OCI-M1 (cell line): ENCODE measurements around the gene CDAN1.

Source experiments
- DNase-seq: peaks from one replicate; lab custom pipeline; 2025; lab: John Stamatoyannopoulos, UW

Gene CDAN1

GRCh38 chr15:42707068-42707467, 29.9 kb downstream of the CDAN1 start:
- DNase-seq: no peak

- no peak for DNase-seq
These were observed 31.6 kb downstream of the CDAN1 start for GRCh38 chr15:42705336-42705735.

GRCh38 chr15:42704492-42704926, 32.4 kb downstream of the CDAN1 start:
- DNase-seq: peak; percentile 80

- DNase-seq: no peak
These were observed 40.3 kb downstream of the CDAN1 start for GRCh38 chr15:42696626-42697025.

- no peak for DNase-seq
These were observed 41.3 kb downstream of the CDAN1 start for GRCh38 chr15:42695527-42696071.

GRCh38 chr15:42694398-42694797, 42.5 kb downstream of the CDAN1 start:
- no peak for DNase-seq

- DNase-seq: no peak
These were observed 43.0 kb downstream of the CDAN1 start for GRCh38 chr15:42693942-42694341.

- no peak for DNase-seq
These were observed 43.4 kb downstream of the CDAN1 start for GRCh38 chr15:42693496-42693895.

GRCh38 chr15:42692997-42693396, 43.9 kb downstream of the CDAN1 start:
- no peak for DNase-seq

GRCh38 chr15:42692536-42692935, 44.4 kb downstream of the CDAN1 start:
- no peak for DNase-seq

GRCh38 chr15:42691770-42692169, 45.2 kb downstream of the CDAN1 start:
- DNase-seq: no peak

GRCh38 chr15:42691308-42691707, 45.6 kb downstream of the CDAN1 start:
- peak; percentile 74 for DNase-seq

- no peak for DNase-seq
These were observed 48.6 kb downstream of the CDAN1 start for GRCh38 chr15:42688301-42688700.

GRCh38 chr15:42687740-42688139, 49.2 kb downstream of the CDAN1 start:
- no peak for DNase-seq

- no peak for DNase-seq
These were observed 50.6 kb downstream of the CDAN1 start for GRCh38 chr15:42686281-42686680.

GRCh38 chr15:42681119-42681518, 55.8 kb downstream of the CDAN1 start:
- no peak for DNase-seq

GRCh38 chr15:42680142-42680482, 56.8 kb downstream of the CDAN1 start:
- DNase-seq: peak; percentile 3

- DNase-seq: peak; percentile 11
These were observed 57.4 kb downstream of the CDAN1 start for GRCh38 chr15:42679285-42680141.

GRCh38 chr15:42675021-42675420, 61.9 kb downstream of the CDAN1 start:
- DNase-seq: no peak

GRCh38 chr15:42674472-42674871, 62.5 kb downstream of the CDAN1 start:
- no peak for DNase-seq
